Neutrophil (primary cell): Measurements from ENCODE around the gene LCMT1.

Experiments used
- H3K27ac ChIP-seq: fragments of 200-600 bp; sonication (generic); 2 replicates; pipeline ENCODE4 v1.5.1; 2016; ENCODE audit warnings: mild to moderate bottlenecking, moderate library complexity
- H3K27me3 ChIP-seq: fragments of 200-600 bp; sonication (generic); 2 replicates; pipeline ENCODE4 v1.6.0; 2016; ENCODE audit warnings: mild to moderate bottlenecking
- H3K36me3 ChIP-seq: fragments of 200-600 bp; sonication (generic); 2 replicates; pipeline ENCODE4 v1.5.1; 2017
- H3K4me1 ChIP-seq, 2 experiments: fragments of 200-600 bp in 1 of 2; sonication (generic) in 1 of 2; 1 replicate in 1 of 2; 2 replicates in 1 of 2; pipeline versions ENCODE4 v1.5.1 to v1.6.1; 2013 to 2016; ENCODE audit warnings: low read depth in 1 of 2, low read length in 1 of 2, mild to moderate bottlenecking in 1 of 2, moderate library complexity in 1 of 2; ENCODE audit not compliant: control insufficient read depth in 1 of 2, insufficient read depth in 1 of 2
- H3K4me3 ChIP-seq, 2 experiments: fragments of 200-600 bp in 1 of 2; sonication (generic) in 1 of 2; 1 replicate in 1 of 2; 2 replicates in 1 of 2; pipeline ENCODE4 v1.5.1; 2013 to 2016; ENCODE audit warnings: low read depth in 1 of 2, low read length in 1 of 2, mild to moderate bottlenecking in 1 of 2, moderate library complexity in 1 of 2
- H3K9me3 ChIP-seq: fragments of 200-600 bp; sonication (generic); 2 replicates; pipeline ENCODE4 v1.5.1; 2016
- TF ChIP-seq, protein P1 (sequence below): fragments of 200-600 bp; sonication (generic); IDR thresholded peaks from 2 replicates; pipeline ENCODE4 v1.5.1; 2016; ENCODE audit warnings: antibody characterized with exemption

Gene LCMT1

GRCh38 chr16:25097276-25097975, 14.1 kb upstream of the LCMT1 start:
- H3K4me3 ChIP-seq, result no peak overlapping the region
- no peaks in the 10 kb centered on the region for H3K9me3 ChIP-seq
- TF ChIP-seq, protein P1, sequence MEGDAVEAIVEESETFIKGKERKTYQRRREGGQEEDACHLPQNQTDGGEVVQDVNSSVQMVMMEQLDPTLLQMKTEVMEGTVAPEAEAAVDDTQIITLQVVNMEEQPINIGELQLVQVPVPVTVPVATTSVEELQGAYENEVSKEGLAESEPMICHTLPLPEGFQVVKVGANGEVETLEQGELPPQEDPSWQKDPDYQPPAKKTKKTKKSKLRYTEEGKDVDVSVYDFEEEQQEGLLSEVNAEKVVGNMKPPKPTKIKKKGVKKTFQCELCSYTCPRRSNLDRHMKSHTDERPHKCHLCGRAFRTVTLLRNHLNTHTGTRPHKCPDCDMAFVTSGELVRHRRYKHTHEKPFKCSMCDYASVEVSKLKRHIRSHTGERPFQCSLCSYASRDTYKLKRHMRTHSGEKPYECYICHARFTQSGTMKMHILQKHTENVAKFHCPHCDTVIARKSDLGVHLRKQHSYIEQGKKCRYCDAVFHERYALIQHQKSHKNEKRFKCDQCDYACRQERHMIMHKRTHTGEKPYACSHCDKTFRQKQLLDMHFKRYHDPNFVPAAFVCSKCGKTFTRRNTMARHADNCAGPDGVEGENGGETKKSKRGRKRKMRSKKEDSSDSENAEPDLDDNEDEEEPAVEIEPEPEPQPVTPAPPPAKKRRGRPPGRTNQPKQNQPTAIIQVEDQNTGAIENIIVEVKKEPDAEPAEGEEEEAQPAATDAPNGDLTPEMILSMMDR, result no peak
- no peak overlapping the region for H3K27ac ChIP-seq
- no peaks in the 10 kb centered on the region for H3K36me3 ChIP-seq
- no peaks in the 10 kb centered on the region for H3K27me3 ChIP-seq
- H3K4me1 ChIP-seq, result no peaks in the 10 kb centered on the region

DNA sequence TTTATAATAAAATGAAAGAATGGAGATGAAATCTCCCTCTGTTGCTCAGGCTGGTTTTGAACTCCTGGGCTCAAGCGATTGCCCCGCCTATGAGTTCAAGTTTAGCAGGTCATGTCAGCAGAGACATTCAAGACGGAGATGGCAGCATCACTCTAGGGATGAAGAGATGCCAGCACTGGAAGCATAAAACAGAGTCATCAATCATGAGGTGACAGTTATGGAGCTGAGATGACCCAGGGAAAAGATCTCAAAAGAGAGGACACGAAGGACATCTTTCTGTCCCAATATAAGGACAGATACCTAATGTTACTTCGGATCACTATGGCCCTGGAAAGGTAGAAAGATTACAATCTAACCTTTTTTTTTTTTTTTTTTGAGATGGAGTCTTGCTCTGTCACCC, 11.0 kb upstream of the LCMT1 start:
- H3K4me3 ChIP-seq, result no peak overlapping the region
- H3K27me3 ChIP-seq, result no peaks in the 10 kb centered on the region
- H3K4me1 ChIP-seq, result no peaks in the 10 kb centered on the region
- H3K27ac ChIP-seq, result no peak overlapping the region
- no peaks in the 10 kb centered on the region for H3K36me3 ChIP-seq
- TF ChIP-seq, protein P1, result no peak
- no peaks in the 10 kb centered on the region for H3K9me3 ChIP-seq

- Histone ChIP-seq H3K27ac (peak overlapping the region; percentile 82), H3K9me3 (no peaks in the 10 kb centered on the region), H3K27me3 (no peaks in the 10 kb centered on the region), H3K36me3 (no peaks in the 10 kb centered on the region), H3K4me3 (peak overlapping the region; percentile 84 to 95), H3K4me1 (peaks cover 22 to 23% of the 10 kb centered on the region in 2 experiments)
- TF ChIP-seq, protein P1, result no peak
Observed at GRCh38 chr16:25106567-25107465, 4.7 kb upstream of the LCMT1 start.

DNA sequence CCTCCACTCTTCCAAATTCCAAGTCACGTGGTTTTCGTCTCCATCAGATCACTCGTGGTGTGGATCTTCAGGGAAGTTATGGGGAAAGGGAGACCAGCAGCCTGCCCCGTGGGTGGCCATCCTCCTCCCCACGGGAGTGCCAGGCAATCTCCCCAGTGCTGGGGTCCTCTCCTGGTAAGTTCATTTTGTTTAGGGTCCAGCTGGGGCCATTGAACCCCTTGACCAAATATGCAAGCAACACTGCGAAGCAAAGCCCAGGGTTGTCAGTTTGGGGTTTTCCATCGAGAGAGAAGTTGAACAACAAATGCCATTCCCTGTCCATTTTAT, 4.1 kb upstream of the LCMT1 start:
- Histone ChIP-seq H3K4me1 (peaks cover 29% of the 10 kb centered on the region in 2 experiments), H3K27ac (peak overlapping the region; percentile 82), H3K9me3 (no peaks in the 10 kb centered on the region), H3K36me3 (no peaks in the 10 kb centered on the region), H3K4me3 (peak overlapping the region; percentile 84 to 95), H3K27me3 (no peaks in the 10 kb centered on the region)
- TF ChIP-seq, protein P1, result no peak

DNA sequence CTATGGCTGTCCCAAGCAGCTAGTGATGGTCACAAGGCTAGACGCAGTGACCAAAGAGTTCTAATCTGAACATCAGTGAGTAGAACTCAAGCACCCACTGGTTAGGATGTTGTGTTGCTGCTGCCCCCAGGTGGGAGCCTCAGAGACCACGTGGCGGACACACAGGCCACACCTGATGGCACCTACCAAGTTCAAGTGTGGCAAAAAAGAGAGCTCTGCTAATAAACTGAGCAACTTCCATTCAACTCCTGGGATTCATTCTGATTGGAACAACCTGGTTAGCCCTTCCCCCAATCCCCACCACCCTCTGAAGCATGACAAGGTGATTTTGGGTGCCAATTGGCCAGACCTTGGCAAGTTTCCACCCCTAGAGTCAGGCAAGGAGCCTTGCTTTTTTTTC, 3.5 kb upstream of the LCMT1 start:
- Histone ChIP-seq H3K4me3 (peak overlapping the region in 1 of 2 experiments; percentile 95), H3K27ac (peak overlapping the region; percentile 82), H3K36me3 (no peaks in the 10 kb centered on the region), H3K4me1 (peaks cover 31% of the 10 kb centered on the region in 2 experiments), H3K27me3 (no peaks in the 10 kb centered on the region), H3K9me3 (no peaks in the 10 kb centered on the region)
- TF ChIP-seq, protein P1, result no peak
